Neural progenitor cell (in vitro differentiated cells): Measurements from ENCODE around the gene ARL6IP1. TPM values are rescaled to one million over a fixed set of nuclear protein-coding genes. Genes with fewer than 3 reads are reported as not detected.
"Not testable (repeated sequence)": the region's sequence is repeated elsewhere in the genome, so short reads cannot be mapped to it uniquely, and the experiment has no call there.

Experiments
- DNase-seq: peaks from one replicate; pipeline ENCODE4 v3.0.0-alpha.2; 2016; ENCODE audit warnings: low spot score
- H2AFZ ChIP-seq: fragments of 200-600 bp; sonication (generic); replicated peaks from 2 replicates; pipeline ENCODE4 v1.6.1; 2016; ENCODE audit warnings: antibody characterized with exemption
- H3F3A ChIP-seq: fragments of 200-600 bp; sonication (generic); 2 replicates; pipeline ENCODE4 v1.6.1; 2016; ENCODE audit warnings: antibody characterized with exemption, low read depth
- H3K27ac ChIP-seq: fragments of 200-600 bp; sonication (generic); 2 replicates; pipeline ENCODE4 v1.5.1; 2016; ENCODE audit warnings: mild to moderate bottlenecking
- H3K27me3 ChIP-seq: fragments of 200-600 bp; sonication (generic); 2 replicates; pipeline ENCODE4 v1.6.1; 2016; ENCODE audit warnings: mild to moderate bottlenecking, moderate library complexity
- H3K36me3 ChIP-seq: fragments of 200-600 bp; sonication (generic); 2 replicates; pipeline ENCODE4 v1.5.1; 2016
- H3K4me1 ChIP-seq: fragments of 200-600 bp; sonication (generic); 2 replicates; pipeline ENCODE4 v1.6.1; 2016; ENCODE audit warnings: mixed run types
- H3K4me2 ChIP-seq: fragments of 200-600 bp; sonication (generic); 2 replicates; pipeline ENCODE4 v1.6.1; 2016
- H3K4me3 ChIP-seq: fragments of 200-600 bp; sonication (generic); 2 replicates; pipeline ENCODE4 v1.5.1; 2016
- H3K79me2 ChIP-seq: fragments of 200-600 bp; sonication (generic); 2 replicates; pipeline ENCODE4 v1.6.1; 2016; ENCODE audit warnings: low read depth
- H3K9ac ChIP-seq: fragments of 200-600 bp; sonication (generic); 2 replicates; pipeline ENCODE4 v1.6.1; 2016
- H3K9me3 ChIP-seq: fragments of 200-600 bp; sonication (generic); 2 replicates; pipeline ENCODE4 v1.5.1; 2016; ENCODE audit warnings: low read depth
- H4K20me1 ChIP-seq: fragments of 200-600 bp; sonication (generic); 2 replicates; pipeline ENCODE4 v1.6.1; 2016; ENCODE audit warnings: low read depth
- H3K27ac Mint-ChIP-seq: 3 replicates; pipeline ENCODE4 v1.8.0; 2021; ENCODE audit warnings: mixed read lengths
- H3K27me3 Mint-ChIP-seq: 2 replicates; pipeline ENCODE4 v1.8.0; 2022; ENCODE audit warnings: low read depth, mild to moderate bottlenecking, inconsistent platforms, moderate library complexity, mixed read lengths; ENCODE audit not compliant: insufficient read depth
- H3K36me3 Mint-ChIP-seq: 3 replicates; pipeline ENCODE4 v1.8.0; 2021; ENCODE audit warnings: mixed read lengths
- H3K4me1 Mint-ChIP-seq: 3 replicates; pipeline ENCODE4 v1.8.0; 2021; ENCODE audit warnings: mixed read lengths
- H3K4me3 Mint-ChIP-seq: 3 replicates; pipeline ENCODE4 v1.8.0; 2021; ENCODE audit warnings: mild to moderate bottlenecking, moderate library complexity, mixed read lengths
- H3K9me3 Mint-ChIP-seq: 3 replicates; pipeline ENCODE4 v1.8.0; 2020; ENCODE audit warnings: mixed read lengths
- EZH2 ChIP-seq: fragments of 200-600 bp; sonication (generic); IDR thresholded peaks from 2 replicates; pipeline ENCODE4 v1.6.1; 2017; ENCODE audit warnings: antibody characterized with exemption, mild to moderate bottlenecking, moderate library complexity
- EZH2phosphoT487 ChIP-seq: fragments of 200-600 bp; sonication (generic); IDR thresholded peaks from 2 replicates; pipeline ENCODE4 v1.6.1; 2017; ENCODE audit warnings: antibody characterized with exemption
- total RNA-seq: library from RNA; depleted of rRNA; stranded (reverse); fragments of >200 nt; gene quantifications from 2 replicates; pipeline ENCODE4 v1.2.3, GENCODE V29; 2015; ENCODE audit warnings: low replicate concordance
- TF ChIP-seq, protein P1 (sequence below): fragments of 200-600 bp; sonication (generic); IDR thresholded peaks from 2 replicates; pipeline ENCODE4 v1.5.1; 2017; ENCODE audit warnings: antibody characterized with exemption, mild to moderate bottlenecking

The ARL6IP1 gene
- total RNA-seq, 1 donor from 2014 or later, result 813 TPM

GRCh38 chr16:18784917-18785623, 16.3 kb downstream of the ARL6IP1 start:
- TF ChIP-seq, protein P1, sequence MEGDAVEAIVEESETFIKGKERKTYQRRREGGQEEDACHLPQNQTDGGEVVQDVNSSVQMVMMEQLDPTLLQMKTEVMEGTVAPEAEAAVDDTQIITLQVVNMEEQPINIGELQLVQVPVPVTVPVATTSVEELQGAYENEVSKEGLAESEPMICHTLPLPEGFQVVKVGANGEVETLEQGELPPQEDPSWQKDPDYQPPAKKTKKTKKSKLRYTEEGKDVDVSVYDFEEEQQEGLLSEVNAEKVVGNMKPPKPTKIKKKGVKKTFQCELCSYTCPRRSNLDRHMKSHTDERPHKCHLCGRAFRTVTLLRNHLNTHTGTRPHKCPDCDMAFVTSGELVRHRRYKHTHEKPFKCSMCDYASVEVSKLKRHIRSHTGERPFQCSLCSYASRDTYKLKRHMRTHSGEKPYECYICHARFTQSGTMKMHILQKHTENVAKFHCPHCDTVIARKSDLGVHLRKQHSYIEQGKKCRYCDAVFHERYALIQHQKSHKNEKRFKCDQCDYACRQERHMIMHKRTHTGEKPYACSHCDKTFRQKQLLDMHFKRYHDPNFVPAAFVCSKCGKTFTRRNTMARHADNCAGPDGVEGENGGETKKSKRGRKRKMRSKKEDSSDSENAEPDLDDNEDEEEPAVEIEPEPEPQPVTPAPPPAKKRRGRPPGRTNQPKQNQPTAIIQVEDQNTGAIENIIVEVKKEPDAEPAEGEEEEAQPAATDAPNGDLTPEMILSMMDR, result no peak
- TF ChIP-seq EZH2 (no peak), EZH2phosphoT487 (no peak)
- Mint-ChIP-seq H3K4me1 (peaks cover 33% of the 10 kb centered on the region), H3K4me3 (no peak overlapping the region), H3K36me3 (peaks cover 50% of the 10 kb centered on the region), H3K27ac (no peak overlapping the region), H3K27me3 (peaks cover 3% of the 10 kb centered on the region), H3K9me3 (no peaks in the 10 kb centered on the region)
- Histone ChIP-seq H3K36me3 (peaks cover 36% of the 10 kb centered on the region), H3K27ac (peak overlapping the region; percentile 37), H3K79me2 (peaks cover 78% of the 10 kb centered on the region), H3K4me1 (peaks cover 26% of the 10 kb centered on the region), H4K20me1 (peaks cover 81% of the 10 kb centered on the region), H3F3A (peaks cover 74% of the 10 kb centered on the region), H3K9me3 (no peaks in the 10 kb centered on the region), H2AFZ (no peak overlapping the region), H3K27me3 (no peaks in the 10 kb centered on the region), H3K4me2 (peak overlapping the region; percentile 99), H3K4me3 (peak overlapping the region; percentile 94), H3K9ac (peak overlapping the region; percentile 44)
- no peak for DNase-seq

- Histone ChIP-seq H4K20me1 (peaks cover 67% of the 10 kb centered on the region), H3K9ac (no peak overlapping the region), H2AFZ (no peak overlapping the region), H3K4me3 (no peak overlapping the region), H3K4me2 (no peak overlapping the region), H3K27me3 (no peaks in the 10 kb centered on the region), H3K9me3 (no peaks in the 10 kb centered on the region), H3K27ac (peak overlapping the region; percentile 29), H3K4me1 (peaks cover 24% of the 10 kb centered on the region), H3K79me2 (peaks cover 64% of the 10 kb centered on the region), H3K36me3 (peaks cover 36% of the 10 kb centered on the region), H3F3A (peaks cover 62% of the 10 kb centered on the region)
- peaks cover 41% of the 10 kb centered on the region for H3K36me3 Mint-ChIP-seq
- H3K9me3 Mint-ChIP-seq, result no peaks in the 10 kb centered on the region
- no peak overlapping the region for H3K4me3 Mint-ChIP-seq
- peaks cover 24% of the 10 kb centered on the region for H3K4me1 Mint-ChIP-seq
- peaks cover 3% of the 10 kb centered on the region for H3K27me3 Mint-ChIP-seq
- no peak overlapping the region for H3K27ac Mint-ChIP-seq
- no peak for DNase-seq
- TF ChIP-seq, protein P1, result no peak
- TF ChIP-seq EZH2phosphoT487 (no peak), EZH2 (no peak)
Measured at GRCh38 chr16:18783430-18784341, 17.7 kb downstream of the ARL6IP1 start.

- DNase-seq, result no peak
- H2AFZ ChIP-seq, result no peak overlapping the region
- H3K9me3 ChIP-seq, result no peaks in the 10 kb centered on the region
- Mint-ChIP-seq H3K36me3 (peaks cover 34% of the 10 kb centered on the region), H3K4me1 (peaks cover 15% of the 10 kb centered on the region), H3K9me3 (no peaks in the 10 kb centered on the region), H3K4me3 (no peak overlapping the region), H3K27me3 (peaks cover 3% of the 10 kb centered on the region), H3K27ac (no peak overlapping the region)
- peaks cover 59% of the 10 kb centered on the region for H4K20me1 ChIP-seq
- H3K36me3 ChIP-seq, result peaks cover 32% of the 10 kb centered on the region
- H3K4me3 ChIP-seq, result no peak overlapping the region
- no peak overlapping the region for H3K9ac ChIP-seq
- TF ChIP-seq, protein P1, result no peak
- no peak for TF ChIP-seq EZH2phosphoT487
- no peak for TF ChIP-seq EZH2
- H3K4me1 ChIP-seq, result peaks cover 15% of the 10 kb centered on the region
- H3F3A ChIP-seq, result peaks cover 54% of the 10 kb centered on the region
- H3K27me3 ChIP-seq, result no peaks in the 10 kb centered on the region
- peaks cover 56% of the 10 kb centered on the region for H3K79me2 ChIP-seq
- H3K4me2 ChIP-seq, result no peak overlapping the region
- peak overlapping the region; percentile 23 for H3K27ac ChIP-seq
Measured at GRCh38 chr16:18782697-18783429, 18.5 kb downstream of the ARL6IP1 start.

GRCh38 chr16:18781232-18781631, 20.1 kb downstream of the ARL6IP1 start:
- H3K79me2 ChIP-seq, result peaks cover 39% of the 10 kb centered on the region
- not testable (repeated sequence) for H3K27me3 ChIP-seq, H3K4me1 Mint-ChIP-seq, H3K4me2 ChIP-seq, DNase-seq, H3K4me1 ChIP-seq, H3K4me3 ChIP-seq, H3K4me3 Mint-ChIP-seq, H3K9ac ChIP-seq, H3K9me3 Mint-ChIP-seq, H2AFZ ChIP-seq, H3K27ac ChIP-seq, H3K27ac Mint-ChIP-seq, H3K9me3 ChIP-seq, H3K27me3 Mint-ChIP-seq
- H3K36me3 ChIP-seq, result peaks cover 22% of the 10 kb centered on the region
- peaks cover 25% of the 10 kb centered on the region for H3K36me3 Mint-ChIP-seq
- peaks cover 37% of the 10 kb centered on the region for H3F3A ChIP-seq
- H4K20me1 ChIP-seq, result peaks cover 42% of the 10 kb centered on the region

- not testable (repeated sequence) for DNase-seq, H3K4me3 Mint-ChIP-seq, H3K27me3 Mint-ChIP-seq, H2AFZ ChIP-seq, H3K4me3 ChIP-seq, H3K27ac Mint-ChIP-seq, H3K9ac ChIP-seq, H3K4me2 ChIP-seq, H3K27me3 ChIP-seq, H3K9me3 Mint-ChIP-seq, H3K9me3 ChIP-seq, H3K4me1 Mint-ChIP-seq, H3K4me1 ChIP-seq, H3K27ac ChIP-seq
- Histone ChIP-seq H3F3A (peaks cover 33% of the 10 kb centered on the region), H3K79me2 (peaks cover 33% of the 10 kb centered on the region), H4K20me1 (peaks cover 36% of the 10 kb centered on the region), H3K36me3 (peaks cover 22% of the 10 kb centered on the region)
- peaks cover 21% of the 10 kb centered on the region for H3K36me3 Mint-ChIP-seq
Measured at GRCh38 chr16:18780460-18781026, 20.8 kb downstream of the ARL6IP1 start.
